Posterior vena cava (tissue), 2 donors: ENCODE measurements around the gene SGMS1. TPM values are rescaled to one million over a fixed set of nuclear protein-coding genes. Genes with fewer than 3 reads are reported as not detected.
"Not testable (repeated sequence)": the region's sequence is repeated elsewhere in the genome, so short reads cannot be mapped to it uniquely, and the experiment has no call there.

Experiments
- DNase-seq: peaks from one replicate; pipeline ENCODE4 v3.0.0-alpha.2; 2020; ENCODE audit warnings: low spot score
- intact Hi-C, 2 donors: fragments of 100-400 bp; cut with DNase I; formaldehyde crosslinking; loops; one replicate each; pipeline versions ENCODE4 v1.14.1 to v1.14.2; 2022 to 2023
- total RNA-seq, 2 donors: library from RNA; stranded (reverse); fragmentation: NEBNext Ultra II Directional; extraction: Animal tissue kit (Norgen Biotek cat#: 25700); gene quantifications; one replicate each; pipeline ENCODE4 v1.2.1, GENCODE V29; 2021
- donor health status: DM: yes; HTN: yes; CAD: no.
- donor health status: DM: yes; HTN: yes; CAD: no.

Gene SGMS1
- total RNA-seq, 2 donors from 2014 or later = 33.7 to 37.5 TPM

- no peak for DNase-seq
- intact Hi-C loops = no loop called here
Observed at GRCh38 chr10:50526185-50526584, 97.6 kb downstream of the SGMS1 start.

- intact Hi-C loops = no loop called here
- no peak for DNase-seq
Observed at GRCh38 chr10:50523357-50523756, 100.4 kb downstream of the SGMS1 start.

- DNase-seq = no peak
- intact Hi-C loops = no loop called here
Observed at GRCh38 chr10:50522908-50523307, 100.8 kb downstream of the SGMS1 start.

GRCh38 chr10:50520115-50520514 lies 103.6 kb downstream of the SGMS1 start:
- intact Hi-C loops = no loop called here
- DNase-seq = no peak

GRCh38 chr10:50517626-50518025 lies 106.1 kb downstream of the SGMS1 start:
- intact Hi-C loops = no loop called here

GRCh38 chr10:50516171-50516570 lies 107.6 kb downstream of the SGMS1 start:
- DNase-seq = no peak
- intact Hi-C loops = no loop called here

More at GRCh38 chr10:50517626-50518025, 106.1 kb downstream of the SGMS1 start:
- DNase-seq = no peak

- intact Hi-C loops = no loop called here
- DNase-seq = no peak
Observed at GRCh38 chr10:50515420-50515819, 108.3 kb downstream of the SGMS1 start.

- DNase-seq = no peak
- intact Hi-C loops = no loop called here
Observed at GRCh38 chr10:50514995-50515394, 108.8 kb downstream of the SGMS1 start.

GRCh38 chr10:50513956-50514355 lies 109.8 kb downstream of the SGMS1 start:
- DNase-seq = no peak
- intact Hi-C loops = no loop called here

GRCh38 chr10:50512743-50513416 lies 110.9 kb downstream of the SGMS1 start:
- intact Hi-C loops = no loop called here
- DNase-seq = no peak

- intact Hi-C loops = no loop called here
- no peak for DNase-seq
Observed at GRCh38 chr10:50512214-50512595, 111.6 kb downstream of the SGMS1 start.

GRCh38 chr10:50511492-50512213 lies 112.1 kb downstream of the SGMS1 start:
- no peak for DNase-seq
- intact Hi-C loops = no loop called here

GRCh38 chr10:50510517-50511473 lies 113.0 kb downstream of the SGMS1 start:
- intact Hi-C loops = no loop called here
- DNase-seq = no peak

- intact Hi-C loops = no loop called here
- DNase-seq = no peak
Observed at GRCh38 chr10:50508315-50509051, 115.3 kb downstream of the SGMS1 start.

GRCh38 chr10:50506861-50507573 lies 116.7 kb downstream of the SGMS1 start:
- no peak for DNase-seq
- intact Hi-C loops = no loop called here

- intact Hi-C loops = no loop called here
- no peak for DNase-seq
Observed at GRCh38 chr10:50504389-50504788, 119.4 kb downstream of the SGMS1 start.

GRCh38 chr10:50503661-50504320 lies 120.0 kb downstream of the SGMS1 start:
- no peak for DNase-seq
- intact Hi-C loops = no loop called here

GRCh38 chr10:50503156-50503555 lies 120.6 kb downstream of the SGMS1 start:
- intact Hi-C loops = not testable (repeated sequence)

More at GRCh38 chr10:50503156-50503555, 120.6 kb downstream of the SGMS1 start:
- not testable (repeated sequence) for DNase-seq
